Testis (tissue), 3 donors: ENCODE data around the gene GTPBP10. TPM values are rescaled to one million over a fixed set of nuclear protein-coding genes. Genes with fewer than 3 reads are reported as not detected.

ENCODE experiments used
- DNase-seq: peaks from one replicate; pipeline ENCODE4 v3.0.0-alpha.2; 2019
- H3K27ac ChIP-seq, 2 donors: fragments of 200-600 bp; sonication (generic); one replicate each; pipeline ENCODE4 v1.5.1; 2019
- H3K27me3 ChIP-seq: fragments of 200-600 bp; sonication (generic); one replicate; pipeline ENCODE4 v1.5.1; 2019
- H3K36me3 ChIP-seq: fragments of 200-600 bp; sonication (generic); one replicate; pipeline ENCODE4 v1.5.1; 2017; ENCODE audit warnings: low read depth; ENCODE audit errors: missing control alignments
- H3K4me1 ChIP-seq: fragments of 200-600 bp; sonication (generic); one replicate; pipeline ENCODE4 v1.5.1; 2019
- H3K4me3 ChIP-seq, 2 donors: fragments of 200-600 bp; sonication (generic); one replicate each; pipeline ENCODE4 v1.5.1; 2017 to 2019
- H3K9me3 ChIP-seq: fragments of 200-600 bp; sonication (generic); one replicate; pipeline ENCODE4 v1.5.1; 2017
- POLR2A ChIP-seq: fragments of 450-650 bp; IDR thresholded peaks from one replicate; pipeline ENCODE4 v1.6.1; 2017; ENCODE audit warnings: antibody characterized with exemption, mild to moderate bottlenecking, moderate library complexity
- WGBS, 2 donors: methylation state at CpG; one replicate each; pipeline ENCODE4 v1.1.5; 2018; 5-methylcytosine and 5-hydroxymethylcytosine counted together
- intact Hi-C: fragments of 100-400 bp; cut with DNase I; formaldehyde crosslinking; loops from one replicate; pipeline ENCODE4 v1.15.1; 2023; ENCODE audit warnings: low total_unique reads
- polyA plus RNA-seq: library from polyadenylated mRNA; stranded (reverse); fragments of 350-450 nt; fragmentation: Illumina TruSeq; extraction: RNeasy Lipid Tissue Mini Kit (QIAGEN cat#74804); gene quantifications from one replicate; pipeline ENCODE4 v1.2.3, GENCODE V29; 2014; ENCODE audit warnings: low read depth, low replicate concordance; ENCODE audit not compliant: insufficient read depth
- total RNA-seq, 2 donors: library from RNA; depleted of rRNA; stranded (reverse); fragments of >200 nt; gene quantifications; one replicate each; pipeline ENCODE4 v1.2.3, GENCODE V29; 2016
- TF ChIP-seq, protein P1 (sequence below), 3 experiments: fragments of 450-650 bp in 2 of 3; fragments of 200-600 bp in 1 of 3; sonication (generic) in 1 of 3; IDR thresholded peaks; one replicate each; pipeline ENCODE4 v1.5.1; 2016 to 2019; ENCODE audit warnings: antibody characterized with exemption in 3 of 3, mild to moderate bottlenecking in 2 of 3, moderate library complexity in 1 of 3

GTPBP10 gene
- total and polyA plus RNA-seq, 3 donors from 2014 or later: 14.6 to 25.6 (median 16.6) TPM

DNA sequence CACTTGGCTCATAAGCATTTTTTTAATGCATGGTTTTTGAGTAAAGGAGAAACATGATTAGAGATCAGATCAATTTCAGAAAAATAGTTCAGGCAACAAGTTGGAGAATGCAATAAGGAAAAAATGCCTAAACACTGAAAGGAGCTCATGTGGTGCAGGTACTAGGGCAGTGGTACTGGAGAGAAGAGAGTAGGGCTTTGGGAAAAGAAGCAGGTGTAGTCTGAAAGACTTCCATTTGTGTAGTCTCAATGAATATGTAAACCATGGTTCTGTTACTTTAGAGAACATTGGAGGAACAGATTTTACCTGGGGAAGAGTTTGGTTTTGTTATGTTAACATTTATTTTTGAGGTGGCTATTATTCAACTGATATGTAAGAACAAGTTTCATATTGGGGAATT lies 5.5 kb downstream of the GTPBP10 start:
- Histone ChIP-seq H3K27me3 (no peaks in the 10 kb centered on the region), H3K9me3 (no peaks in the 10 kb centered on the region), H3K4me1 (peaks cover 4% of the 10 kb centered on the region), H3K36me3 (no peaks in the 10 kb centered on the region), H3K4me3 (no peak overlapping the region), H3K27ac (no peak overlapping the region)
- no peak for DNase-seq
- no peak for TF ChIP-seq POLR2A
- TF ChIP-seq, protein P1, sequence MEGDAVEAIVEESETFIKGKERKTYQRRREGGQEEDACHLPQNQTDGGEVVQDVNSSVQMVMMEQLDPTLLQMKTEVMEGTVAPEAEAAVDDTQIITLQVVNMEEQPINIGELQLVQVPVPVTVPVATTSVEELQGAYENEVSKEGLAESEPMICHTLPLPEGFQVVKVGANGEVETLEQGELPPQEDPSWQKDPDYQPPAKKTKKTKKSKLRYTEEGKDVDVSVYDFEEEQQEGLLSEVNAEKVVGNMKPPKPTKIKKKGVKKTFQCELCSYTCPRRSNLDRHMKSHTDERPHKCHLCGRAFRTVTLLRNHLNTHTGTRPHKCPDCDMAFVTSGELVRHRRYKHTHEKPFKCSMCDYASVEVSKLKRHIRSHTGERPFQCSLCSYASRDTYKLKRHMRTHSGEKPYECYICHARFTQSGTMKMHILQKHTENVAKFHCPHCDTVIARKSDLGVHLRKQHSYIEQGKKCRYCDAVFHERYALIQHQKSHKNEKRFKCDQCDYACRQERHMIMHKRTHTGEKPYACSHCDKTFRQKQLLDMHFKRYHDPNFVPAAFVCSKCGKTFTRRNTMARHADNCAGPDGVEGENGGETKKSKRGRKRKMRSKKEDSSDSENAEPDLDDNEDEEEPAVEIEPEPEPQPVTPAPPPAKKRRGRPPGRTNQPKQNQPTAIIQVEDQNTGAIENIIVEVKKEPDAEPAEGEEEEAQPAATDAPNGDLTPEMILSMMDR (IDR thresholded peaks at IDR 0.05): no peak
- intact Hi-C loops: no loop called here

DNA sequence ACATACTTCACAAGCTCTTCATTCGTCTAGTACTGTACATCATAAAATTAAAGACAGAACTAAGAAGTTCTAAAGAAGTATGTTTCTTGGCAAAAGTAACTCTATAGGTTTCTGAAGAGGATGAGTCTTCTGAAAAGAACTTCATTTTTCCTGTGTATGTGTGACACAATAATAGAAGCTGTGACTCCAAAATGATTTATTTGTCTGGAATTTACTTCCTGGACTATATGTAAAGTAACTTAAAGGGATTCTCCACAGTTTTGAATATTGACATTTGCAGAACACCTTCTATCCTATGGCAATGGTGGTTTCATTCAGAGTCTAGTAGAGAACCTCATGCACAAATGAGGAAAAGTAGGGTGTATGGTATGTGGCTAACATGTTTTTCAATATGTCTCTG lies 36.9 kb downstream of the GTPBP10 start:
- peaks cover 3% of the 10 kb centered on the region for H3K36me3 ChIP-seq
- H3K27me3 ChIP-seq: no peaks in the 10 kb centered on the region
- intact Hi-C loops: no loop called here
- WGBS, 2 donors: 91 to 93% methylated on average over 1 of the region's 1 CpG
- H3K9me3 ChIP-seq: no peaks in the 10 kb centered on the region
- TF ChIP-seq, protein P1 (IDR thresholded peaks at IDR 0.05): no peak
- TF ChIP-seq POLR2A: no peak
- H3K4me1 ChIP-seq: no peaks in the 10 kb centered on the region
- no peak overlapping the region for H3K27ac ChIP-seq
- DNase-seq: no peak
- H3K4me3 ChIP-seq: no peak overlapping the region

DNA sequence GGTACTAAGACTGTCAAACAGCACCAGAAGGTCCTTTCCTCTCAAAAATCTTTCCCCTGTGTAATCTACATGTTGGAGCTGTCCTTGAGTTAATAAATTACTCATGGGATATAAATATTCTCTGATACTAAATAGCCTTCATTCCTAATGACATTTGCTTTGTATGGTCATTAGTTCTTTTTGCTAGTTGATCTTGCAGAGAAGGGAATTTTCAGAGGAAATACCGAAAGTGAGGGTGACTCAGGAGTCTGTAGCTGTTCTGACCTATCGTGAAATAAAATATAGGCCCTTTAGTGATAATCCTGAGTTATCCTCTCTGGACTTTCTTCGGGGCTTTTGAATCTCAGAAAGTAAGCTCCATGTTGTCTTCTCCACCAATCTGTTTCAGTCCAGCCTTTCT lies 37.3 kb downstream of the GTPBP10 start:
- TF ChIP-seq POLR2A: no peak
- TF ChIP-seq, protein P1 (IDR thresholded peaks at IDR 0.05): no peak
- no peak overlapping the region for H3K27ac ChIP-seq
- no peaks in the 10 kb centered on the region for H3K4me1 ChIP-seq
- 84 to 94% methylated on average over 3 of the region's 3 CpGs for WGBS, 2 donors
- H3K27me3 ChIP-seq: no peaks in the 10 kb centered on the region
- DNase-seq: no peak
- peaks cover 3% of the 10 kb centered on the region for H3K36me3 ChIP-seq
- intact Hi-C loops: no loop called here
- H3K4me3 ChIP-seq: no peak overlapping the region
- H3K9me3 ChIP-seq: no peaks in the 10 kb centered on the region

DNA sequence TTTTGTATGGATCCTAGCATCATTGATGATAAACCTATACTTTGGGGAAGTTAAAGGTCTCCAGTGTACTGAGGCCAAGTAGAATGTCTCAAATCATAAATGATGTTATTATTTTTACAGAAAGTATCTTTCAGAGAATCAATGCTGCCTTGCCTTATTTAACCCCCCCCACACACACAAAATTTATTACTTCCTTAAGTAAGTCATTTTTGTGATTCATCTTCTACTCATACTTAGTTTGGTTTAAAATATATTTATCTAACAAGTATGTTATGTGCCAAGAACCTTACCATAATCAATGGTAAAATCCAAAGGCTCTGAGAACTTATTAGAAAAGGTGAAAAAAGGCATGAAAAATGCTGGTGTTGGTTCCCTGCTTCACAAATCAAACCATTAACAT lies 37.9 kb downstream of the GTPBP10 start:
- intact Hi-C loops: no loop called here
- Histone ChIP-seq H3K4me3 (no peak overlapping the region), H3K36me3 (peaks cover 3% of the 10 kb centered on the region), H3K27ac (no peak overlapping the region), H3K9me3 (no peaks in the 10 kb centered on the region), H3K4me1 (no peaks in the 10 kb centered on the region), H3K27me3 (no peaks in the 10 kb centered on the region)
- no peak for TF ChIP-seq POLR2A
- TF ChIP-seq, protein P1 (IDR thresholded peaks at IDR 0.05): no peak
- no peak for DNase-seq

DNA sequence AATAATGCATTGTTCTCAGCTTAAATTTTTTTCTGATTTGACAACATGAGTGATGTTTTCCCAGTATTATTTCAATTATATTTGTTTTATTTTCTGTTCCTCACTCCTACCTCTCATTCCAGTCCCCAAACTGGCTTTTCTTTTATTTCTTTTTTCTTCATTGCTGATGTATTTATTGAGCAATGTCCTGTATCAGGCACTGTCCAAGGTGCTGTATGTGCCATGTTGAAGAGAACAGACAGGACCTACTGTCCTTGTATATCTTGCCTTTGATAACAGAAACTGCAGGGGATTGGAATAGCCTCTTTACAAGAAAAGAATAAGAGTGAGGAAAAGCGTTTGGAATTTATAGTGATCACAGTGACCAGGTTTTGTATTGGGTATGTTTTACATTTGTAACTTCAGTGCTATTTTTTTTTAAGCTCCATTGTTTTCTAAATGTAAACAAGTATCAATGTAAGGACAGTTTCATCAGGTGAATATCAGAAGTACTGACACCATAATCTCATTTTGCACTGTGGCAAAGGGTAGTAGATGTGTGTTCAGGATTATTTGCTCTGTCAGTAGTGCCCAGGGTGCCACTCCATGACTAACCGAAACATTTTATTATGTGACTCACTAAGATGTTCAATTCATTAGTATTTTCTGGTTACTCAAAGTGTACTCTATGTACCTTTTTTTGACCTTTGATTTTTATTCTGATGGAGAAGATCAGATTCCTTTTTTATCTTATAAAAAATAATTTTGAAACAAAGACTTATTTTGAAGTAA lies 41.1 kb downstream of the GTPBP10 start:
- H3K36me3 ChIP-seq: no peaks in the 10 kb centered on the region

More for the DNA sequence above, 41.1 kb downstream of the GTPBP10 start:
- Histone ChIP-seq H3K4me1 (no peaks in the 10 kb centered on the region), H3K27ac (no peak overlapping the region), H3K4me3 (no peak overlapping the region), H3K9me3 (no peaks in the 10 kb centered on the region), H3K27me3 (no peaks in the 10 kb centered on the region)
- 65% methylated on average over 2 of the region's 2 CpGs for WGBS, 2 donors
- intact Hi-C loops: no loop called here
- no peak for DNase-seq
- TF ChIP-seq, protein P1 (IDR thresholded peaks at IDR 0.05): no peak
- no peak for TF ChIP-seq POLR2A
